SK-N-SH treated with all-trans-retinoic acid at 6 μM for 48 hours (cell line): ENCODE data around the gene TBXAS1.

ENCODE experiments used
- ARNTL ChIP-seq: fragments of 450-650 bp; formaldehyde crosslinking; IDR thresholded peaks from 2 replicates; pipeline ENCODE4 v1.5.0; 2020; ENCODE audit warnings: low read depth, mild to moderate bottlenecking, moderate library complexity, borderline replicate concordance
- CSRNP3 ChIP-seq: fragments of 250-450 bp; sonication (Bioruptor Pico); IDR thresholded peaks from 2 replicates; pipeline ENCODE4 v1.5.1; 2021; ENCODE audit warnings: mild to moderate bottlenecking, moderate library complexity
- ESRRG ChIP-seq: fragments of 250-450 bp; sonication (Bioruptor Pico); IDR thresholded peaks from 2 replicates; pipeline ENCODE4 v1.6.1; 2021; ENCODE audit warnings: mild to moderate bottlenecking
- ISL1 ChIP-seq: fragments of 250-450 bp; sonication (Bioruptor Pico); IDR thresholded peaks from 2 replicates; pipeline ENCODE4 v2.1.2; 2022; ENCODE audit warnings: mild to moderate bottlenecking, moderate library complexity
- PATZ1 ChIP-seq: fragments of 250-450 bp; sonication (Bioruptor Pico); IDR thresholded peaks from 2 replicates; pipeline ENCODE4 v1.8.0; 2020; ENCODE audit warnings: mild to moderate bottlenecking, moderate library complexity, borderline replicate concordance
- PPARA ChIP-seq: fragments of 250-450 bp; sonication (Bioruptor Pico); IDR thresholded peaks from 2 replicates; pipeline ENCODE4 v1.5.0; 2020; ENCODE audit warnings: mild to moderate bottlenecking, borderline replicate concordance
- SNAI2 ChIP-seq: fragments of 250-450 bp; sonication (Bioruptor Pico); IDR thresholded peaks from 2 replicates; pipeline ENCODE4 v1.5.0; 2020; ENCODE audit warnings: mild to moderate bottlenecking, moderate library complexity
- TOX ChIP-seq: fragments of 250-450 bp; sonication (Bioruptor Pico); IDR thresholded peaks from 2 replicates; pipeline ENCODE4 v1.8.0; 2021; ENCODE audit warnings: mild to moderate bottlenecking, moderate library complexity, borderline replicate concordance
- ZFP3 ChIP-seq: fragments of 250-450 bp; sonication (Bioruptor Pico); IDR thresholded peaks from 2 replicates; pipeline ENCODE4 v1.5.0; 2020; ENCODE audit warnings: mild to moderate bottlenecking, moderate library complexity
- ZNF70 ChIP-seq: fragments of 450-650 bp; formaldehyde crosslinking; IDR thresholded peaks from 2 replicates; pipeline ENCODE4 v1.5.0; 2020; ENCODE audit warnings: mild to moderate bottlenecking, moderate library complexity
- ZNF8 ChIP-seq: fragments of 450-650 bp; formaldehyde crosslinking; IDR thresholded peaks from 2 replicates; pipeline ENCODE4 v1.5.0; 2020; ENCODE audit warnings: mild to moderate bottlenecking, moderate library complexity

- no peak for TF ChIP-seq ZFP3
- no peak for TF ChIP-seq TOX (CRISPR knock-in tag)
- TF ChIP-seq PATZ1 (CRISPR knock-in tag): no peak
- no peak for TF ChIP-seq PPARA (CRISPR knock-in tag)
- TF ChIP-seq SNAI2 (CRISPR knock-in tag): no peak
- TF ChIP-seq ARNTL (CRISPR knock-in tag): no peak
- no peak for TF ChIP-seq ZNF8 (CRISPR knock-in tag)
- no peak for TF ChIP-seq ZNF70 (CRISPR knock-in tag)
- TF ChIP-seq CSRNP3 (CRISPR knock-in tag): no peak
- TF ChIP-seq ESRRG (CRISPR knock-in tag): no peak
- no peak for TF ChIP-seq ISL1 (CRISPR knock-in tag)
Observed at GRCh38 chr7:140013676-140014075, 184.6 kb downstream of the TBXAS1 start.
